Endothelial cell of umbilical vein (primary cell): Measurements from ENCODE around the gene AGFG1.

Experiments
- GATA2 ChIP-seq: IDR thresholded peaks from 2 replicates; pipeline ENCODE4 v1.7.0; 2011; ENCODE audit warnings: low read depth, mild to moderate bottlenecking, moderate library complexity, mixed read lengths, low read length; ENCODE audit not compliant: insufficient read length, insufficient read depth
- JUN ChIP-seq: IDR thresholded peaks from 2 replicates; pipeline ENCODE4 v1.6.1; 2011; ENCODE audit warnings: borderline replicate concordance, low read depth; ENCODE audit not compliant: insufficient read length, insufficient read depth
- MYC ChIP-seq: IDR thresholded peaks from one replicate; pipeline ENCODE4 v1.6.1; 2011; ENCODE audit warnings: mild to moderate bottlenecking, low read depth, low read length
- POLR2A ChIP-seq: IDR thresholded peaks from 2 replicates; pipeline ENCODE4 v1.6.1; 2012; ENCODE audit warnings: low read depth, mild to moderate bottlenecking, control low read depth, low read length
- POLR2AphosphoS5 ChIP-seq: IDR thresholded peaks from 2 replicates; pipeline ENCODE4 v1.6.1; 2012; ENCODE audit warnings: low read depth, mild to moderate bottlenecking, control low read depth, low read length, moderate library complexity; ENCODE audit not compliant: insufficient read depth
- TF ChIP-seq, protein P1 (sequence below), 2 donors: IDR thresholded peaks; 1 replicate in 1 of 2; 2 replicates in 1 of 2; pipeline ENCODE4 v1.5.1; 2011; ENCODE audit warnings: low read length in 2 of 2, mild to moderate bottlenecking in 2 of 2, moderate library complexity in 2 of 2, control low read depth in 1 of 2, inconsistent platforms in 1 of 2, low read depth in 1 of 2; ENCODE audit not compliant: insufficient read depth in 1 of 2; ENCODE audit errors: extremely low read depth in 1 of 2

- TF ChIP-seq, protein P1, sequence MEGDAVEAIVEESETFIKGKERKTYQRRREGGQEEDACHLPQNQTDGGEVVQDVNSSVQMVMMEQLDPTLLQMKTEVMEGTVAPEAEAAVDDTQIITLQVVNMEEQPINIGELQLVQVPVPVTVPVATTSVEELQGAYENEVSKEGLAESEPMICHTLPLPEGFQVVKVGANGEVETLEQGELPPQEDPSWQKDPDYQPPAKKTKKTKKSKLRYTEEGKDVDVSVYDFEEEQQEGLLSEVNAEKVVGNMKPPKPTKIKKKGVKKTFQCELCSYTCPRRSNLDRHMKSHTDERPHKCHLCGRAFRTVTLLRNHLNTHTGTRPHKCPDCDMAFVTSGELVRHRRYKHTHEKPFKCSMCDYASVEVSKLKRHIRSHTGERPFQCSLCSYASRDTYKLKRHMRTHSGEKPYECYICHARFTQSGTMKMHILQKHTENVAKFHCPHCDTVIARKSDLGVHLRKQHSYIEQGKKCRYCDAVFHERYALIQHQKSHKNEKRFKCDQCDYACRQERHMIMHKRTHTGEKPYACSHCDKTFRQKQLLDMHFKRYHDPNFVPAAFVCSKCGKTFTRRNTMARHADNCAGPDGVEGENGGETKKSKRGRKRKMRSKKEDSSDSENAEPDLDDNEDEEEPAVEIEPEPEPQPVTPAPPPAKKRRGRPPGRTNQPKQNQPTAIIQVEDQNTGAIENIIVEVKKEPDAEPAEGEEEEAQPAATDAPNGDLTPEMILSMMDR (IDR thresholded peaks at IDR 0.05; ENCODE audit: extremely low read depth in 1 of 2, insufficient read depth in 1 of 2, low read depth in 1 of 2, low read length in 2 of 2) = peak in 1 of 2 donors; percentile 7
- TF ChIP-seq POLR2AphosphoS5 (no peak), GATA2 (no peak), POLR2A (no peak), JUN (no peak), MYC (no peak)
These were observed 8.0 kb downstream of the AGFG1 start for GRCh38 chr2:227479865-227480475.
